T-cell (primary cell): ENCODE measurements around the gene WDR81. TPM values are rescaled to one million over a fixed set of nuclear protein-coding genes. Genes with fewer than 3 reads are reported as not detected.
"Not testable (repeated sequence)": the region's sequence is repeated elsewhere in the genome, so short reads cannot be mapped to it uniquely, and the experiment has no call there.

ENCODE experiments used
- ATAC-seq, 4 experiments: fragments of 200-7000 bp in 3 of 4; fragments of 150-1000 bp in 1 of 4; cut with Tn5 transposase; replicated peaks in 1 of 4; 1 replicate in 3 of 4; 2 replicates in 1 of 4; pipeline ENCODE4 v1.10.0; 2021; ENCODE audit warnings: moderate library complexity in 3 of 4, mild to moderate bottlenecking in 2 of 4, moderate number of reproducible peaks in 1 of 4
- CTCF ChIA-PET, 2 donors: fragments of 300-600 bp; sonication (Branson Sonifier 250); formaldehyde crosslinking; loops; one replicate each; lab custom pipeline; 2022; ENCODE audit warnings: antibody characterized with exemption in 2 of 2; lab: Charles Lee
- POLR2A ChIA-PET, 2 donors: fragments of 300-600 bp; sonication (Branson Sonifier 250); formaldehyde crosslinking; loops; one replicate each; lab custom pipeline; 2022; ENCODE audit warnings: antibody characterized with exemption in 2 of 2; lab: Charles Lee
- DNase-seq, 35 experiments: peaks; one replicate each; pipeline versions ENCODE4 v3.0.0 to v3.0.0-alpha.2; 2013 to 2023
- H3K27ac ChIP-seq: one replicate; pipeline ENCODE4 v1.5.1; 2013; ENCODE audit warnings: low read length
- H3K27me3 ChIP-seq, 2 experiments: replicated peaks in 1 of 2; 1 replicate in 1 of 2; 2 replicates in 1 of 2; pipeline versions ENCODE4 v1.6.1 to v1.7.0; 2013; ENCODE audit warnings: low read length in 1 of 2, mixed read lengths in 1 of 2; ENCODE audit not compliant: control insufficient read depth in 2 of 2, insufficient read depth in 2 of 2; ENCODE audit errors: extremely low read depth in 1 of 2
- H3K36me3 ChIP-seq, 2 donors: 1 replicate in 1 of 2; 2 replicates in 1 of 2; pipeline versions ENCODE4 v1.6.1 to v1.7.0; 2013; ENCODE audit warnings: low read length in 1 of 2; ENCODE audit not compliant: control insufficient read depth in 2 of 2, insufficient read depth in 1 of 2; ENCODE audit errors: extremely low read depth in 1 of 2
- H3K4me1 ChIP-seq, 2 experiments: 1 replicate in 1 of 2; 2 replicates in 1 of 2; pipeline versions ENCODE4 v1.6.1 to v1.7.0; 2013; ENCODE audit warnings: low read length in 2 of 2, mixed read lengths in 1 of 2; ENCODE audit not compliant: insufficient read depth in 2 of 2, control insufficient read depth in 1 of 2; ENCODE audit errors: extremely low read depth in 1 of 2
- H3K4me3 ChIP-seq, 2 donors: 1 replicate in 1 of 2; 2 replicates in 1 of 2; pipeline versions ENCODE4 v1.5.1 to v1.7.0; 2013; ENCODE audit warnings: mild to moderate bottlenecking in 2 of 2, low read length in 1 of 2, moderate library complexity in 1 of 2; ENCODE audit not compliant: control insufficient read depth in 1 of 2; ENCODE audit errors: extremely low read depth in 1 of 2
- H3K9me3 ChIP-seq: 2 replicates; pipeline ENCODE4 v1.7.0; 2013
- H3K27ac Mint-ChIP-seq, 2 donors: one replicate each; pipeline ENCODE4 v1.8.0; 2020 to 2021; ENCODE audit warnings: mild to moderate bottlenecking in 2 of 2, mixed read lengths in 2 of 2
- H3K27me3 Mint-ChIP-seq, 2 donors: one replicate each; pipeline ENCODE4 v1.8.0; 2021 to 2022; ENCODE audit warnings: mixed read lengths in 2 of 2
- H3K36me3 Mint-ChIP-seq: one replicate; pipeline ENCODE4 v1.8.0; 2021; ENCODE audit warnings: mixed read lengths
- H3K4me1 Mint-ChIP-seq, 3 donors: one replicate each; pipeline ENCODE4 v1.8.0; 2020 to 2022; ENCODE audit warnings: mixed read lengths in 3 of 3, mild to moderate bottlenecking in 1 of 3
- H3K4me3 Mint-ChIP-seq, 3 donors: one replicate each; pipeline ENCODE4 v1.8.0; 2020 to 2022; ENCODE audit warnings: mild to moderate bottlenecking in 3 of 3, mixed read lengths in 3 of 3, moderate library complexity in 3 of 3
- H3K9me3 Mint-ChIP-seq, 3 donors: one replicate each; pipeline ENCODE4 v1.8.0; 2020 to 2022; ENCODE audit warnings: mixed read lengths in 3 of 3
- WGBS: methylation state at CpG from one replicate; pipeline ENCODE4 v1.1.5; 2013; ENCODE audit warnings: missing lambda C conversion rate; ENCODE audit not compliant: insufficient coverage; 5-methylcytosine and 5-hydroxymethylcytosine counted together
- total RNA-seq, 35 experiments: library from RNA in 6 of 35; stranded (reverse) in 6 of 35; fragments of 120-200 nt in 1 of 35; gene quantifications; one replicate each; pipeline versions ENCODE4 v1.2.1 to v1.2.4 and lab custom pipeline; 2013 to 2026

The WDR81 gene
- total RNA-seq, 5 donors from 2014 or later (not counting 1 experiment from before 2014, with no cell fraction given), result 41.4 to 76.0 (median 63.1) TPM

- WGBS, result 72% methylated on average over 5 of the region's 12 CpGs
- no peak for DNase-seq
- CTCF ChIA-PET, result no interaction called here
- Mint-ChIP-seq H3K27ac (peak overlapping the region; percentile 49 to 76), H3K27me3 (no peaks in the 10 kb centered on the region), H3K9me3 (no peaks in the 10 kb centered on the region), H3K4me1 (peaks cover 38 to 52% (median 49%) of the 10 kb centered on the region in 3 donors), H3K4me3 (no peak overlapping the region), H3K36me3 (no peaks in the 10 kb centered on the region)
- Histone ChIP-seq H3K4me3 (no peak overlapping the region), H3K4me1 (peaks cover 26 to 57% of the 10 kb centered on the region in 2 experiments), H3K27me3 (peaks cover 0 to 5% of the 10 kb centered on the region in 2 experiments), H3K36me3 (no peaks in the 10 kb centered on the region), H3K27ac (no peak overlapping the region), H3K9me3 (no peaks in the 10 kb centered on the region)
- POLR2A ChIA-PET, result no interaction called here
- ATAC-seq, result no peak
Observed at GRCh38 chr17:1767358-1767757, 42.9 kb downstream of the WDR81 start.

GRCh38 chr17:1769822-1770477 is 45.4 kb downstream of the WDR81 start:
- no peaks in the 10 kb centered on the region for H3K9me3 ChIP-seq
- Mint-ChIP-seq H3K27ac (peak overlapping the region; percentile 85 to 92), H3K27me3 (no peaks in the 10 kb centered on the region), H3K36me3 (no peaks in the 10 kb centered on the region), H3K4me1 (peaks cover 17 to 33% (median 29%) of the 10 kb centered on the region in 3 donors), H3K9me3 (no peaks in the 10 kb centered on the region), H3K4me3 (peak overlapping the region in 2 of 3 donors; percentile 55 to 66)
- H3K36me3 ChIP-seq, result no peaks in the 10 kb centered on the region
- H3K4me1 ChIP-seq, result peaks cover 6 to 32% of the 10 kb centered on the region in 2 experiments
- ATAC-seq (peak; percentile 54 to 66 (median 62)), DNase-seq (peak in 8 of 35 experiments; percentile 7 to 34 (median 18))
- peaks cover 0 to 5% of the 10 kb centered on the region in 2 experiments for H3K27me3 ChIP-seq
- ChIA-PET POLR2A (interaction anchor here (0.5 to 0.6 kb wide), 2 partner anchors 29 to 323 kb away, joined by 3 to 5 read pairs; no protein-coding TSS in a partner anchor), CTCF (interaction anchor here in 1 of 2 donors (0.6 to 1.2 kb wide), 3 partner anchors 27 to 53 kb away, joined by 3 read pairs; no protein-coding TSS in a partner anchor)
- peak overlapping the region in 1 of 2 donors; percentile 71 for H3K4me3 ChIP-seq
- 33% methylated on average over 18 of the region's 21 CpGs for WGBS
- peak overlapping the region; percentile 52 for H3K27ac ChIP-seq

- not testable (repeated sequence) for DNase-seq, H3K27ac ChIP-seq
- H3K27ac Mint-ChIP-seq, result peak overlapping the region; percentile 65 to 86
Observed at GRCh38 chr17:1773000-1773695, 48.6 kb downstream of the WDR81 start.

GRCh38 chr17:1773696-1774181 is 49.2 kb downstream of the WDR81 start:
- peak overlapping the region; percentile 36 to 86 for H3K27ac Mint-ChIP-seq
- Histone ChIP-seq H3K4me3 (no peak overlapping the region), H3K27me3 (peaks cover 0 to 5% of the 10 kb centered on the region in 2 experiments), H3K36me3 (peaks cover 3 to 16% of the 10 kb centered on the region in 2 donors), H3K27ac (no peak overlapping the region), H3K4me1 (peaks cover 6 to 20% of the 10 kb centered on the region in 2 experiments), H3K9me3 (no peaks in the 10 kb centered on the region)
- ATAC-seq (no peak), DNase-seq (no peak)
- no peaks in the 10 kb centered on the region for H3K9me3 Mint-ChIP-seq
- ChIA-PET POLR2A (no interaction called here), CTCF (no interaction called here)
- H3K4me3 Mint-ChIP-seq, result no peak overlapping the region
- WGBS, result 73% methylated on average over 2 of the region's 7 CpGs
- peaks cover 11 to 22% (median 19%) of the 10 kb centered on the region in 3 donors for H3K4me1 Mint-ChIP-seq
- peaks cover 20% of the 10 kb centered on the region for H3K36me3 Mint-ChIP-seq
- H3K27me3 Mint-ChIP-seq, result no peaks in the 10 kb centered on the region

More at GRCh38 chr17:1773000-1773695, 48.6 kb downstream of the WDR81 start:
- POLR2A ChIA-PET, H3K9me3 ChIP-seq, CTCF ChIA-PET, H3K4me3 Mint-ChIP-seq, H3K4me3 ChIP-seq, H3K27me3 Mint-ChIP-seq, H3K9me3 Mint-ChIP-seq, ATAC-seq, H3K27me3 ChIP-seq: not testable (repeated sequence)
- Mint-ChIP-seq H3K4me1 (peaks cover 11 to 22% (median 19%) of the 10 kb centered on the region in 3 donors), H3K36me3 (peaks cover 14% of the 10 kb centered on the region)
- 92% methylated on average over 6 of the region's 12 CpGs for WGBS
- H3K4me1 ChIP-seq, result peaks cover 6 to 20% of the 10 kb centered on the region in 2 experiments
- H3K36me3 ChIP-seq, result peaks cover 3 to 10% of the 10 kb centered on the region in 2 donors

GRCh38 chr17:1774390-1775176 is 50.1 kb downstream of the WDR81 start:
- no peak overlapping the region for H3K27ac ChIP-seq
- Mint-ChIP-seq H3K9me3 (no peaks in the 10 kb centered on the region), H3K36me3 (peaks cover 23% of the 10 kb centered on the region), H3K4me1 (peaks cover 7 to 18% (median 15%) of the 10 kb centered on the region in 3 donors), H3K4me3 (no peak overlapping the region), H3K27me3 (no peaks in the 10 kb centered on the region), H3K27ac (peak overlapping the region; percentile 36 to 86)
- no peak for DNase-seq
- no peak overlapping the region for H3K4me3 ChIP-seq
- POLR2A ChIA-PET, result no interaction called here
- no peak for ATAC-seq
- WGBS, result 98% methylated on average over 20 of the region's 21 CpGs
- no peaks in the 10 kb centered on the region for H3K9me3 ChIP-seq
- peaks cover 3 to 18% of the 10 kb centered on the region in 2 donors for H3K36me3 ChIP-seq
- H3K27me3 ChIP-seq, result peaks cover 0 to 4% of the 10 kb centered on the region in 2 experiments
- CTCF ChIA-PET, result no interaction called here
- peaks cover 3 to 15% of the 10 kb centered on the region in 2 experiments for H3K4me1 ChIP-seq
